Measurements from ENCODE around the gene EIF2AK3.

The EIF2AK3 gene

GRCh38 chr2:88596141-88596830 lies 31.0 kb downstream of the EIF2AK3 start:
- H3K27ac ChIP-seq (ENCODE audit: low read depth, low read length) = no peak overlapping the region
- peaks cover 43% of the 10 kb centered on the region for H3K4me1 ChIP-seq (ENCODE audit: insufficient read depth, low read length)
- 84% methylated on average over 8 of the region's 8 CpGs for WGBS
- no peak overlapping the region for H3K9ac ChIP-seq (ENCODE audit: low read depth, low read length)
- H3K4me3 ChIP-seq (ENCODE audit: low read length) = no peak overlapping the region
- H3K27me3 ChIP-seq (ENCODE audit: insufficient read depth, low read length) = no peaks in the 10 kb centered on the region
- H3K9me3 ChIP-seq (ENCODE audit: insufficient read depth, low read depth, low read length) = no peaks in the 10 kb centered on the region
- peaks cover 32% of the 10 kb centered on the region for H3K36me3 ChIP-seq (ENCODE audit: insufficient read depth, low read length)

GRCh38 chr2:88591698-88592097 lies 35.6 kb downstream of the EIF2AK3 start:
- 100% methylated on average over 2 of the region's 2 CpGs for WGBS
- H3K27ac ChIP-seq (ENCODE audit: low read depth, low read length) = no peak overlapping the region

GRCh38 chr2:88590998-88591613 lies 36.2 kb downstream of the EIF2AK3 start:
- WGBS = 100% methylated on average over 2 of the region's 2 CpGs
- no peaks in the 10 kb centered on the region for H3K27me3 ChIP-seq (ENCODE audit: insufficient read depth, low read length)
- H3K9ac ChIP-seq (ENCODE audit: low read depth, low read length) = no peak overlapping the region
- H3K36me3 ChIP-seq (ENCODE audit: insufficient read depth, low read length) = peaks cover 74% of the 10 kb centered on the region
- no peak overlapping the region for H3K4me3 ChIP-seq (ENCODE audit: low read length)
- H3K4me1 ChIP-seq (ENCODE audit: insufficient read depth, low read length) = peaks cover 2% of the 10 kb centered on the region
- no peaks in the 10 kb centered on the region for H3K9me3 ChIP-seq (ENCODE audit: insufficient read depth, low read depth, low read length)
- H3K27ac ChIP-seq (ENCODE audit: low read depth, low read length) = no peak overlapping the region

More at GRCh38 chr2:88591698-88592097, 35.6 kb downstream of the EIF2AK3 start:
- no peaks in the 10 kb centered on the region for H3K9me3 ChIP-seq (ENCODE audit: insufficient read depth, low read depth, low read length)
- peaks cover 70% of the 10 kb centered on the region for H3K36me3 ChIP-seq (ENCODE audit: insufficient read depth, low read length)
- H3K27me3 ChIP-seq (ENCODE audit: insufficient read depth, low read length) = no peaks in the 10 kb centered on the region
- H3K9ac ChIP-seq (ENCODE audit: low read depth, low read length) = no peak overlapping the region
- no peak overlapping the region for H3K4me3 ChIP-seq (ENCODE audit: low read length)
- peaks cover 8% of the 10 kb centered on the region for H3K4me1 ChIP-seq (ENCODE audit: insufficient read depth, low read length)

DNA sequence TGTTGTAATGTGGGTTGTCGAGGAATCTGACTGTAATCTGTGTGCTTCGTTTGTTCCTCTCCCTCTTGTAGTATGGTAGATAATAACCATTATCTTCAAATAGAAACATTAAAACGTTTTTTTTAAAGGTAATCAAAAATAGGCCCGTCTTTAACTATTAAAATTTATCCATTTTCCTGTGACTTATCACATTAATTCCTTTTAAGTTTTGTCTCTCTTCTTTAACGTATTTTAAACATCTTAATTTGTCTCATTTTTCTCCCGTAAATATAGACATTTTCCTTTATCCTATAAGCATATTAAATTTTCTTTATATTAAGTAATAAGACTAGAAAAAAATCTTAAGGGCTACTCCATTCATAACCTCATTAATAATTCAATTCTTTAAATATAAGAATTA lies 41.3 kb downstream of the EIF2AK3 start:
- WGBS = 93% methylated on average over 4 of the region's 6 CpGs
- no peaks in the 10 kb centered on the region for H3K27me3 ChIP-seq (ENCODE audit: insufficient read depth, low read length)

DNA sequence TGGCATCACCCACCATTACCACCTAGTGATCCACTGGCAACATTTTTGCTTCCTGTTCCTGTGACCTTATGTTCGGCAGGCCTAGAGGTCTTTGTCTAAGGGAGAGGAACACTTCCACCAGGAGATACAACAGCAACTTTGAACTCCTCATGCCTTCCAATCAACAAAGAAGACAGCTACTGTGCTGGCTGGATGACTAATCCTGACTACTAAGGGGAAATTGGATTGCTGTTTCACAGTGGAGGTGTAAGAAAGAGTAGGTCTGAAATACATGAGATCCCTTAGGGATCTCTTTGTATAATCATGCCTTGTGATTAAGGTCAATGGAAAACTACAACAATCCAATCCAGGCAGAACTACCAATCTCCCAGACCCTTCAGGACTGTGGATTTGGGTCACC lies 45.2 kb downstream of the EIF2AK3 start:
- H3K9ac ChIP-seq (ENCODE audit: low read depth, low read length) = no peak overlapping the region
- H3K9me3 ChIP-seq (ENCODE audit: insufficient read depth, low read depth, low read length) = no peaks in the 10 kb centered on the region
- WGBS = 94% methylated on average over 1 of the region's 1 CpG
- no peaks in the 10 kb centered on the region for H3K4me1 ChIP-seq (ENCODE audit: insufficient read depth, low read length)
- H3K27me3 ChIP-seq (ENCODE audit: insufficient read depth, low read length) = no peaks in the 10 kb centered on the region
- H3K27ac ChIP-seq (ENCODE audit: low read depth, low read length) = no peak overlapping the region
- no peak overlapping the region for H3K4me3 ChIP-seq (ENCODE audit: low read length)
- H3K36me3 ChIP-seq (ENCODE audit: insufficient read depth, low read length) = peaks cover 86% of the 10 kb centered on the region

More for the DNA sequence above, 41.3 kb downstream of the EIF2AK3 start:
- Histone ChIP-seq H3K9ac (ENCODE audit: low read depth, low read length) (no peak overlapping the region), H3K4me1 (ENCODE audit: insufficient read depth, low read length) (no peaks in the 10 kb centered on the region), H3K36me3 (ENCODE audit: insufficient read depth, low read length) (peaks cover 93% of the 10 kb centered on the region), H3K9me3 (ENCODE audit: insufficient read depth, low read depth, low read length) (no peaks in the 10 kb centered on the region), H3K4me3 (ENCODE audit: low read length) (no peak overlapping the region), H3K27ac (ENCODE audit: low read depth, low read length) (no peak overlapping the region)

GRCh38 chr2:88580088-88580487 lies 47.2 kb downstream of the EIF2AK3 start:
- Histone ChIP-seq H3K9ac (ENCODE audit: low read depth, low read length) (no peak overlapping the region), H3K4me1 (ENCODE audit: insufficient read depth, low read length) (no peaks in the 10 kb centered on the region), H3K27me3 (ENCODE audit: insufficient read depth, low read length) (no peaks in the 10 kb centered on the region), H3K4me3 (ENCODE audit: low read length) (no peak overlapping the region), H3K27ac (ENCODE audit: low read depth, low read length) (no peak overlapping the region), H3K36me3 (ENCODE audit: insufficient read depth, low read length) (peaks cover 88% of the 10 kb centered on the region), H3K9me3 (ENCODE audit: insufficient read depth, low read depth, low read length) (no peaks in the 10 kb centered on the region)
- 91% methylated on average over 1 of the region's 1 CpG for WGBS

DNA sequence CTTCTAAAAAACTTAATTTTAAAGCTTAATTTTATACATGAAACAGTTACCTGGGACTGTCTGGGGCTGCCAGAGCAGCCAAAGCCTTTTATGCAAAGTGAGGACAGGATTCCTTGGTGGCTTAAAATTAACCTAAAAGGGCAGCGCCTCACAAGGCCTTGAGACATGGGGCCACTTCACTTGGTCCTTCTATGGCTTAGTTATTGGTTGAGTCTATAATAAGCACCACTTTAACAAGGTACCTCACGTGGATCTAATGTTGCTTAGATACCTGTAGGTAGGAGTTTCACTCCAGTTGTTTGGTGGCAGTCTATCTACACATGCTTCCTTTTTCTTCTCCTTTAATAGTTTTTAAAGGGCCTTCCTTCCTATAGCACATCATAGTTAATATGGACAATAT lies 51.6 kb downstream of the EIF2AK3 start:
- no peak overlapping the region for H3K9ac ChIP-seq (ENCODE audit: low read depth, low read length)
- H3K9me3 ChIP-seq (ENCODE audit: insufficient read depth, low read depth, low read length) = no peaks in the 10 kb centered on the region
- H3K27ac ChIP-seq (ENCODE audit: low read depth, low read length) = no peak overlapping the region
- no peaks in the 10 kb centered on the region for H3K4me1 ChIP-seq (ENCODE audit: insufficient read depth, low read length)
- 92% methylated on average over 2 of the region's 2 CpGs for WGBS
- H3K4me3 ChIP-seq (ENCODE audit: low read length) = no peak overlapping the region
- peaks cover 84% of the 10 kb centered on the region for H3K36me3 ChIP-seq (ENCODE audit: insufficient read depth, low read length)
- H3K27me3 ChIP-seq (ENCODE audit: insufficient read depth, low read length) = no peaks in the 10 kb centered on the region

DNA sequence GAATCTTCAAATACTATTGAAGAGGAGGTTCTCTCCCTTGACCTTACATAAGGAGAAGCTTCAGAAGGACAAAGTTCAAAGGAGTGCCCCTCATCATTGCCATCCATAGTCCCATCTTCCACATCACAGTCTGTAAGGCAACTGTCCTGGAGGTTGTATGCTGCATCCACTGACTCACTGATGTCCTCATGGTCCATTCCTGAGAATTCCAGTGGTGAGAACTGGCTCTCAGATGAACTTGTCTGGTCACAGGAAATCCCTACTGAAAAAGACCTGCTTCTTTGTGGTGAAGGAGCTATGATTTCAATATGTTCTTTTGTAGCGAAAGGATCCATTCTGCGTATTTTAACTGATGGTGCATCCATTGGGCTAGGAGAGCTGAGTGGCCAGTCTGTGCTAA lies 52.2 kb downstream of the EIF2AK3 start:
- H3K9me3 ChIP-seq (ENCODE audit: insufficient read depth, low read depth, low read length) = no peaks in the 10 kb centered on the region
- H3K4me3 ChIP-seq (ENCODE audit: low read length) = no peak overlapping the region
- H3K36me3 ChIP-seq (ENCODE audit: insufficient read depth, low read length) = peaks cover 84% of the 10 kb centered on the region
- H3K9ac ChIP-seq (ENCODE audit: low read depth, low read length) = no peak overlapping the region
- no peaks in the 10 kb centered on the region for H3K27me3 ChIP-seq (ENCODE audit: insufficient read depth, low read length)
- H3K27ac ChIP-seq (ENCODE audit: low read depth, low read length) = no peak overlapping the region
- H3K4me1 ChIP-seq (ENCODE audit: insufficient read depth, low read length) = no peaks in the 10 kb centered on the region
- WGBS = 91% methylated on average over 1 of the region's 2 CpGs

- Histone ChIP-seq H3K9me3 (ENCODE audit: insufficient read depth, low read depth, low read length) (no peaks in the 10 kb centered on the region), H3K9ac (ENCODE audit: low read depth, low read length) (no peak overlapping the region), H3K27me3 (ENCODE audit: insufficient read depth, low read length) (no peaks in the 10 kb centered on the region), H3K4me3 (ENCODE audit: low read length) (no peak overlapping the region), H3K4me1 (ENCODE audit: insufficient read depth, low read length) (no peaks in the 10 kb centered on the region), H3K36me3 (ENCODE audit: insufficient read depth, low read length) (peaks cover 86% of the 10 kb centered on the region), H3K27ac (ENCODE audit: low read depth, low read length) (no peak overlapping the region)
- WGBS = 93% methylated on average over 5 of the region's 5 CpGs
Observed at GRCh38 chr2:88574445-88574844, 52.8 kb downstream of the EIF2AK3 start.

DNA sequence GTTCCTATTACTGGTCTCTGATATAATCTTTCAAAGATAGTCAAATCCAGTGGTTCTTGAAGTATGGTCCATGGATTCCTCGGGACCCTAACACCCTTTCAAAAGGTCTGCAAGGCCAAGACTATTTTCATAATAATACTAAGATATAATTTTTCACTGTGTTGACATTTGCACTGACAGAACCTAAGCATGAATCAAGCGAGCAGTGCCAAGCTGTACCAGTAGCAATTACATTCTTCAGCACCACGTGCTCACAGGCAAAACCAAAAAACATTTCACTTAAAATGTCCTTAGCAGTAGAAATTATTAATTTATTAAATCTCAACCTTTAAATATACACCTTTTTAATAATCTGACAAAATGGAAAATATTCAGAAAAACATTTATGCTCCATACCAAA lies 59.1 kb downstream of the EIF2AK3 start:
- peaks cover 9% of the 10 kb centered on the region for H3K4me1 ChIP-seq (ENCODE audit: insufficient read depth, low read length)
- H3K27ac ChIP-seq (ENCODE audit: low read depth, low read length) = no peak overlapping the region
- H3K9me3 ChIP-seq (ENCODE audit: insufficient read depth, low read depth, low read length) = no peaks in the 10 kb centered on the region
- no peak overlapping the region for H3K9ac ChIP-seq (ENCODE audit: low read depth, low read length)
- no peaks in the 10 kb centered on the region for H3K27me3 ChIP-seq (ENCODE audit: insufficient read depth, low read length)
- H3K4me3 ChIP-seq (ENCODE audit: low read length) = no peak overlapping the region
- WGBS = 89% methylated on average over 3 of the region's 3 CpGs
- peaks cover 47% of the 10 kb centered on the region for H3K36me3 ChIP-seq (ENCODE audit: insufficient read depth, low read length)

DNA sequence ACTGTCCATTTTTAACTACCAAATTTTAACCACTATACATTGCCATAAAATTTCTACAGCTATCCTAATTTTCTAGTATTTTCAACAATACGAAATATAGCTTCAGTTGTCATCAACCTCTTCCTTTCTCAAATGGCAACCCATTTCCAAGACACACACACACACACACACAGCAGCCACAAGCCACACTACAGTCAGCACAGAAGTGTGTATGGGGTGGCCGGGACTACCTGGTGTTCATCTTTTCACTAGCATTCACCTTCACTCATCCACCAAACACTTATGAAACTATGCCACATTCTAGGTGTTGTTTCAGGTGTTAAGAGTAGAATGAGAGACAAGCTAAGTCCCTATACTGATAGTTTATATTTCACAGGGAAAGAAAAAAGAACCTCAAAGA lies 62.9 kb downstream of the EIF2AK3 start:
- Histone ChIP-seq H3K4me3 (ENCODE audit: low read length) (no peak overlapping the region), H3K4me1 (ENCODE audit: insufficient read depth, low read length) (peaks cover 27% of the 10 kb centered on the region), H3K9ac (ENCODE audit: low read depth, low read length) (no peak overlapping the region)

More for the DNA sequence above, 62.9 kb downstream of the EIF2AK3 start:
- WGBS = 86% methylated on average over 1 of the region's 2 CpGs
- Histone ChIP-seq H3K9me3 (ENCODE audit: insufficient read depth, low read depth, low read length) (no peaks in the 10 kb centered on the region), H3K27me3 (ENCODE audit: insufficient read depth, low read length) (no peaks in the 10 kb centered on the region), H3K36me3 (ENCODE audit: insufficient read depth, low read length) (peaks cover 26% of the 10 kb centered on the region), H3K27ac (ENCODE audit: low read depth, low read length) (no peak overlapping the region)

All from HUES64 (cell line).